ENCODE data around the gene INTS6. TPM values are rescaled to one million over a fixed set of nuclear protein-coding genes. Genes with fewer than 3 reads are reported as not detected.

The INTS6 gene, protein sequence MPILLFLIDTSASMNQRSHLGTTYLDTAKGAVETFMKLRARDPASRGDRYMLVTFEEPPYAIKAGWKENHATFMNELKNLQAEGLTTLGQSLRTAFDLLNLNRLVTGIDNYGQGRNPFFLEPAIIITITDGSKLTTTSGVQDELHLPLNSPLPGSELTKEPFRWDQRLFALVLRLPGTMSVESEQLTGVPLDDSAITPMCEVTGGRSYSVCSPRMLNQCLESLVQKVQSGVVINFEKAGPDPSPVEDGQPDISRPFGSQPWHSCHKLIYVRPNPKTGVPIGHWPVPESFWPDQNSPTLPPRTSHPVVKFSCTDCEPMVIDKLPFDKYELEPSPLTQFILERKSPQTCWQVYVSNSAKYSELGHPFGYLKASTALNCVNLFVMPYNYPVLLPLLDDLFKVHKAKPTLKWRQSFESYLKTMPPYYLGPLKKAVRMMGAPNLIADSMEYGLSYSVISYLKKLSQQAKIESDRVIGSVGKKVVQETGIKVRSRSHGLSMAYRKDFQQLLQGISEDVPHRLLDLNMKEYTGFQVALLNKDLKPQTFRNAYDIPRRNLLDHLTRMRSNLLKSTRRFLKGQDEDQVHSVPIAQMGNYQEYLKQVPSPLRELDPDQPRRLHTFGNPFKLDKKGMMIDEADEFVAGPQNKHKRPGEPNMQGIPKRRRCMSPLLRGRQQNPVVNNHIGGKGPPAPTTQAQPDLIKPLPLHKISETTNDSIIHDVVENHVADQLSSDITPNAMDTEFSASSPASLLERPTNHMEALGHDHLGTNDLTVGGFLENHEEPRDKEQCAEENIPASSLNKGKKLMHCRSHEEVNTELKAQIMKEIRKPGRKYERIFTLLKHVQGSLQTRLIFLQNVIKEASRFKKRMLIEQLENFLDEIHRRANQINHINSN
- polyA plus RNA-seq (ENCODE audit: insufficient read length in 4 of 4): 10 to 100 TPM; 33.7 to 38.2 (median 36.5) TPM

DNA sequence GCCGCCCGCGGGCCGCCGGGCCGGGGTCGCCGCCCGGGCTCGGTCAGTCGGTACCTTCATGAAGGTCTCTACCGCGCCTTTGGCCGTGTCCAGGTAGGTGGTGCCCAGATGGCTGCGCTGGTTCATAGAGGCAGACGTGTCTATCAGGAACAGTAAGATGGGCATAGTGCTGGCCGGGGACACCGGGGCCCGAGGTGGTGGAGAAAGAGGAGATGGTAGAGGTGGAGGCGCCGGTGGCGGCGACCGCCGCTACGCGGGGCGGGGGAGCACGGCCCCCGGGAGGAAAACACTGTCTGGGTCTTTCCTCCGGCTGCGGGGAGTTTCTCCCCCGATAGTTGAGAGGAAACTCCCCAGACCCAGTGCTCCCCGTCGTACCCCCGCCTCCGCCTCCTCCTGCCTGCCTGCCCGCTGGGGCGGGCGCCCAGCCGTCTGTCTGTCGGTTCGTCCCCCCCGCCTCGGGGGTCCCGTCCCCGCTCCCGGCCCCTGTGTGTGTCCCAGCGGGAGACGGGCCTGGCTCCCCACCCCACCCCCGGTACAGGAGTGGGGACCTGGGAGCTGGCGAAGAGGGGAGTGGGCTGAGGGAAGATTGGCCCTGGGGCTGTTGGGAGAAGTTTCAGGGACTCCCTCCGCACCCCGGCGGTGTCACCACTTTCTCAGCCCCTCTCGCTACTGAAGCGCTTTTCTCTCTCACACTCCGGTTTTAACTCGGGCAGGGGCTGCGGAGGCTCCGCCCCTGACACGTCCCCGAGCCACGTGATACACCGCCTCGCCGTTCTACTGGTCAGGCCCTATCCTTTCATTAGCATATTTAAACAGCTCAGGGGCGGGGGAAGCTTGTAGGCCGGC, at the start of gene INTS6:
INTS6 (minus strand) TSS at position 676 of the 846 bp plus-strand sequence; CDS start at position 165, 511 bp downstream.
- DNase-seq (ENCODE audit: low read depth in 4 of 4, low spot score in 2 of 4): peak; percentile 89 to 98 (median 96)

DNA sequence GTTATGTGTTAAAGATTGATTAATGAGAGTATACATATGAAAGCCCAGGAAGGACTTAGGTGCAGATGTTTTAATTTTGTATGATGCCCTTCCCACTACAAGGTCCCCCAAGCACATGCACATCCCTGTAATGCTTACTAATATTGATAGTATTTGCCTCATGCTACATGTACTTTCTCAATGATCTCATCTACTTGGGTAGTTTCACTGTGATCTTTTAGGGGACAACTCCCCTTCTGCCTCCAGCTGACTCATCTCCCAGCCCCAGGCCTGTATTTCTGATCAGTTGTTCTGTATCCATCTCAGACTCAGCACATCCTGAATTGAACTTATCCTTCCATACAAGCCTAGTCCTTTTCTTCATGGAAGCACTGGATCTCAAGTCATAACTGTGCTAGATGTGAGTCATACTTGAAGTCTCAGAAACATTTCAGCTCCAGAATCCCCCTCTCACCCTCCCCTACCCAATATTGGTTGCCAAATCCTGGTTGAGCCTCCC, 49.4 kb upstream of the INTS6 start:
- no peak for DNase-seq (ENCODE audit: low read depth in 4 of 4, low spot score in 2 of 4)

DNA sequence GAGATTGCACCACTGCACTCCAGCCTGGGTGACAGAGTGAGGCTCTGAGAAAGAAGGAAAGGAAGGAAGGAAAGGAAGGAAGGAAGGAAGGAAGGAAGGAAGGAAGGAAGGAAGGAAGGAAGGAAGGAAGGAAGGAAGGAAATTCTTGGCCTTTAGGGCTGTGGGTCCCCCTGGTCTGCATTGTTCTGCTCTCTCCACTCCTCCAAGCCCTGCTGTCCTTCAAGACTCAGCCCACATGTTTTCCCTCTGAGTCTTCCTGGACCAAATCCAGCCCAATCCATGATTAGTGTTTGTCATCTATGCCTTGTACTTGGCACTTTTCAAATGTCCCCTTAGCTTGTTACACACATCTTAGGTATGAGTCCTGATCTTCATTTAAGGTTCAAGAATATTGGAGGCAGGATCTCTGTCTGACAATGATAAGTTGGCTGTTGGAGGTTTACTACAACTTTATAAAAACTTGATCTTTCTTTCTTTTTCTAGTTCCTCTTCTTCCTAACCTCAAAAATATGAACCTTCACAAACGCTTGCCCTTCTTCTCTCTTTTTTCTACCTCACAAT, 48.8 kb upstream of the INTS6 start:
- DNase-seq (ENCODE audit: low read depth in 4 of 4, low spot score in 2 of 4): no peak

DNA sequence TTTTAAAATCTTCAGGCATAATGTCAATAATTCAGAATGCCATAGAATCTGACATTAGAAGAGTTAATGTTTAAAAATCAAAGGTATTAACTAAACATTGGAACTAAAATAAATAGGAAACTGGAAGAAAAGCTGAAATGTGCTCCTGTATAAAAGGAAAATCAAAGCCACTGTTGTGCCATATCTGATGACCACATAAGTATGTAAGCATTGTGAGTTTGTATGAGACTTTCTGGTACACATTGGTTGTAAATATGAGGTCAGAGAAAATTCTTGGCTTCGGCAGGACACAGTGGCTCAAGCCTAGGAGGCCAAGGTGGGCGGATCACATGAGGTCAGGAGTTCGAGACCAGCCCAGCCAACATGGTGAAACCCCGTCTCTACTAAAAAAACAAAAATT, 48.3 kb upstream of the INTS6 start:
- DNase-seq (ENCODE audit: low read depth in 4 of 4, low spot score in 2 of 4): no peak

DNA sequence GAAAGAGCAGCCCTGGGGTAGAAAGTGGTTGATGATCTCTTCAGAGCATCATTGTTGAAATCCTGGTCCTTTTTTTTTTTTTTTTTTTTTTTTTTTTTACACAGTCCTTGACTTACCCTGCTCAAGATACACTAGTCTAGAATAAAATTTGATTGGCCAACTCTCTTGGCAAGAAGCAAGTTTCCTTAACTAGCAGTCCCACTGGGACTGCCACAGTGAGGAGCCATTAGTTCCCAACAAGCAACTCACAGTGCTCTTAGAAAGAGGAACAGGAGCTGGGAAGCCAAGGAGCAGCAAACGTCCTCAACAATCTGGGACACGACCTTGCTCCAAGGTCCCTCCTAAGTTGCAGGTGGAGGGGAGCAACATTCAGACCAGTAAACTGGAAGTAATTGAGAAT, 47.9 kb upstream of the INTS6 start:
- DNase-seq (ENCODE audit: low read depth in 4 of 4, low spot score in 2 of 4): no peak

DNA sequence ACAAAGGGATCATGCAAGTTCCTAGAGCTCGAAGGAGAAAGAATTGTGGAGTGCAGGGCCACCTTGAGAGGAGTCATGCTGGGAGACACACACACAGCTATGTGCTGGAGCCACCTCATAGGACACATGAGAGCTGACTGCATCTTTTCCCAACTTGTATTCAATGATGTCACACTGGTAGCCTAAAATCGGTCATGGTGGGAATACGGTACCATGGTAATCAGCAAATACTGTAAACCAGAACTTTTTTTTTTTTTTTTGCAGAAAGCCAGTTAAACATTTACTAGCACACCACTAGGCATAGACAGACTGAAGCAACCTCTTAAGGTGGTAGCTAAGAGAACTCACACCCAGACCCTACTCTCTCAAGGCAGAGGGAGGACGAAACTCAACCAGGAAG, 47.0 kb upstream of the INTS6 start:
- no peak for DNase-seq (ENCODE audit: low read depth in 4 of 4, low spot score in 2 of 4)

DNA sequence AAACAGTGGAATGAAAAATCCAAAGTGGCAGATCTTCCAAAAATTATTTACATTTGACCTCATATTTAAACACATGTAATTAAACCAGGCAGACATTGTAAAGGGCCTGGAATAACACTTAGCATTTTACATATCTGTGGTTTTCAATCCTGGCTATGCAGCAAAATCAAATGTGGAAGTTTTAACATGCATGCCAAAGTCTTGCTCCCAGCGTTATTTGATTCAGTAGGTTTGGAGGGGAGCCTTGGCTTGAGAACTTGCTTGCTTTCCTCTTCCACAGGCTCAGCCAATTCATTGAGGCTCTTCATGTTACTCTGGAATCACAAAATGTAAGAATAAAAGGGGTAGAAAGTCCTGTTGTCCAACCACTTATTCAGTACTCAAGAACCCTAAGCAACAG, 42.5 kb upstream of the INTS6 start:
- no peak for DNase-seq (ENCODE audit: low read depth in 4 of 4, low spot score in 2 of 4)

DNA sequence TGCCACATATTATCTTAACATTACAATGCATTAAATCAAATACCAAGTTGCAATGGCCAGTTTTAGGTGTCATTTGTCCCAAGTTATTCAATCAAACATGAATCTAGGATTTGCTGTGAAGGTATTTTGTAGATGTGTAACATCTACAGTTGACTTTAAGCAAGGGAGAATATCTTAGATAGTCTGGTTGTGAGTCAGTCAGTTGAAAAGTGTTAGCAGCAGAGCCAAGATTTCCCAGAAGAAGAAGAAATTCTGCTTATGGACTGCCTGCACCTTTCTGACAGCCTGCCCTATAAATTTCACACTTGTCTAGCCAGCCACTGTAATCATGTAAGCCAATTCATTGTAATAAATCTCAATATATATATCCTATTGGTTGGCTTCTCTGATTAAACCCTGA, 41.3 kb upstream of the INTS6 start:
- DNase-seq (ENCODE audit: low read depth in 4 of 4, low spot score in 2 of 4): no peak

DNA sequence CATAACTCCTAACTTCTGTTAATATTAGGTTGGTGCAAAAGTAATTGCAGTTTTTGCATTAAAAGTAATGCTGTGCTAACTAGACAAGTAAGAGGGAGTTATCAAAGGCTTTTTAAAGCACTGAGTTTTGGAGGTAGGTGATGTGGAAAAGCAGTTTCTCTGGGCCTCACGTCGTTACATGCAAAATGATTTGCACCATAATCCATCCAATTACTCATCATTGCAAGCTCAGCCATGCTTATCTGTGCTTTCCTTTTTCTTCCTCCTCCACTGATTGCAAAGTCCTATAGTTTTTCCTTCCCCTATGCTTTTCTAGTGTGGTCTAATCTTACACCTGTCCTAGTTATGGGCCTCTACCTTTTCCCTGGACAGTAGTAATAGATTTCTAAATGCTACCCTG, 35.4 kb upstream of the INTS6 start:
- no peak for DNase-seq (ENCODE audit: low read depth in 4 of 4, low spot score in 2 of 4)

DNA sequence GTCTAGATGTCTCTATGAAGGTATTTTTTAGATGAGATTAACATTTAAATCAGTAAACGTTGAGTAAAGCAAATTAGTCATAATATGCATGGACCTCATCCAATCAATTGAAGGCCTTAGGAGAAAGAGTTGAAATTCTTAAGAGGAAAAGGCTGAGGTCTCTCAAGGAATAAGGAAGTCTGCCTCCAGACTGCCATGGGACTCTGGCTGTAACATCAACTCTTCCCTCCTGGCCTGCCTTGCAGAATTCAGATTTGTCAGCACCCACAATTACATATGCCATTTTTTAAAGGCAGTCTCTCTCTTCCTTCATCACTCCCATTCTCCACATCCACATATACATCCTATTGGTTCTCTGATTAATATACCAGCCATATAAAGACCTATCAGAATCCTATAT, 28.8 kb upstream of the INTS6 start:
- no peak for DNase-seq (ENCODE audit: low read depth in 4 of 4, low spot score in 2 of 4)

DNA sequence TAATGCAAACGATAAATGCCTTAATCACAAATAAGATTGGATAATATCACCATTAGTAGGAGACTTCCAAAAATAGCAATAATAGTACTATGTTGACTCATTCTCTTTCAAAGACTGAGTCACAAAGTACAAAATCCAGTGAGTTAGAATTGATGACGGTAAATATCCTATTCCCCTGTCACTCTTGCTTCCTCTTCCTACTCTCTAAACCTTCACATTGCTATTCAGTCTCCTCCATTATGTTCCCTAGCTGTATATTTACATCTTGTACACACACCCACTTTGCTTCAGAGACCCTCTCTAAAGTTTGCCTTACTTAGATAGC, 26.3 kb upstream of the INTS6 start:
- DNase-seq (ENCODE audit: low read depth in 4 of 4, low spot score in 2 of 4): no peak

DNA sequence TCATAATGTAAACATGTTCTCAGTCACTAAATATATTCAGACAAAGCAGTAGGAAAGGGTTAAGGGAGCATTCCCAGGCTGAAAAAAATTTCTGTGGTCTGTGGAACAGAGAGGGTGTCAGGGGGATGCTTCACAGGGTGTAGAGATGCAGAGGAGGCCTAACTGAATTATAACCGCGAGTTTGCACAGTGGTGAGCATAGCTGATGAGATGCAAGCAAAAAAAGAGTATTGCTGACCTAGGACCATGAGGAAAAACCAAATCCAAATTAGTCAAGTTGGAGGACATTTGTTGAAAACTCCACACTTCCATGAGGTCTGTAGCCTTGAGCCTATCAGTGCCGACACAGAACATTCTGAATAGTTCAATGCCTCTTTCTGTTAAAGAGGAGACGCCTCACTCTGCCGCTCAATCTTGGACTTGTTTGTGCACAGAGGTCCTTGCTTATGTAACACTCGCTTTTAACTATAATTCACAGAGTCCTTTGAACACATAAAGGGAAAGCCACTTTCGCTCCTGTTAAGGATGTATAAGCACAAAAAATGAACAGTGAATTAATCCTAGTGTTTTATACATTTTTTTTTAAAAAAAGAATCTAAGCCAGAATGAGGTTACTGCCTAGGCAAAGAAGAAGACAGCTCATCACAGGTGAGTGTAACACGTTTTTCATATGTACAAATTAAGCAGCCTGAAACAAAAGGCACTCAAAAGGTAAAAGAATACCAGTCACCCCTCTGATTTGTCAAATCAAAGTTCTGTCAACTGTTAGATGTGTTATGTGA, 25.8 kb upstream of the INTS6 start:
- no peak for DNase-seq (ENCODE audit: low read depth in 4 of 4, low spot score in 2 of 4)

DNA sequence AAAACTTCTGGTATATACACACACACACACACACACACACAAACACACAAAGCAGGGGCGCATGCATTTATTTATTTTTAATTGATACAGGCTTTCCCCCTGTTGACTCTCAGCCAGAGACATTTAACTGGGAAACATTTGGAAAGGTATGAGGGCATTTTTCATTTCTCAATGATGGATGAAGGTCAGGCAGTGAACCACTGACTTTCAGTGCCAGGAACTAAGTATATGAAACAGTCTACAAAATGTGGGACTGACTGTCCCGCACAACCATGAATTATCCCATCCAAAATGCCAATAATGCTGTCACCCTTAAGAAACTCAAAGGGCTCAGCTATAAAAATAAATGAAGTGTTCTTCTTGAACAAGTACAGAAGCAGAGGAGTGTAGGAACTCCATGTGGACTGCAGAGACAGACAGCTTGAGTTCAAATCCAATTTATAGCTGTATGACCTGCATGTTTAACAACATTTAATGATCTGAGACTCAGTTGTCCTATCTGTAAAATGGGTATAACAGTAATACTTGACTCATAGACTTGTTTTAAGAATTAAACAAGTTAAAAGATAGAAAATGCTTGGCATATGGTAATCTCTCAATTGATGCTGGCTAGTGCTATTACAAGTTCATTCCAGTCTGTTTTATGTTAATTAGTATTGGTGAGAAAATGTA, 25.0 kb upstream of the INTS6 start:
- no peak for DNase-seq (ENCODE audit: low read depth in 4 of 4, low spot score in 2 of 4)

DNA sequence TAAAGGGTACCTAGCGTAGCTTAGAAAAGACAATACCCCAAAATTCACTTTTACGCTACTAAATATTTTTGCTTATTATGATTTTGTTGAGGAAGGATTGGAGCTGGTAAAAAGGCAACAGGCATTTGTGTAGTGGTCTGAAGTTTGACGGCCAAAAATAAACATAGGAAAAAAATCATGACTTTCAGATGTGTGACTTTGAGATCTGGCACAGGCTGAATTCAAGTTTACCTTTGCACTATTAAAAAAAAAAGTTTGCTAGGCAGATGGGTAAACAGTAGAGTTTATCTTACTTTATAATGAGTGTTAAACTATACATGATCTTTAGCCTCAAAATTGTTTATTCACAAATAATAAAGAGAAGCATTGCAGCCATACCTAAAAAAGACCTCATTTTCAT, 24.3 kb upstream of the INTS6 start:
- DNase-seq (ENCODE audit: low read depth in 4 of 4, low spot score in 2 of 4): no peak

DNA sequence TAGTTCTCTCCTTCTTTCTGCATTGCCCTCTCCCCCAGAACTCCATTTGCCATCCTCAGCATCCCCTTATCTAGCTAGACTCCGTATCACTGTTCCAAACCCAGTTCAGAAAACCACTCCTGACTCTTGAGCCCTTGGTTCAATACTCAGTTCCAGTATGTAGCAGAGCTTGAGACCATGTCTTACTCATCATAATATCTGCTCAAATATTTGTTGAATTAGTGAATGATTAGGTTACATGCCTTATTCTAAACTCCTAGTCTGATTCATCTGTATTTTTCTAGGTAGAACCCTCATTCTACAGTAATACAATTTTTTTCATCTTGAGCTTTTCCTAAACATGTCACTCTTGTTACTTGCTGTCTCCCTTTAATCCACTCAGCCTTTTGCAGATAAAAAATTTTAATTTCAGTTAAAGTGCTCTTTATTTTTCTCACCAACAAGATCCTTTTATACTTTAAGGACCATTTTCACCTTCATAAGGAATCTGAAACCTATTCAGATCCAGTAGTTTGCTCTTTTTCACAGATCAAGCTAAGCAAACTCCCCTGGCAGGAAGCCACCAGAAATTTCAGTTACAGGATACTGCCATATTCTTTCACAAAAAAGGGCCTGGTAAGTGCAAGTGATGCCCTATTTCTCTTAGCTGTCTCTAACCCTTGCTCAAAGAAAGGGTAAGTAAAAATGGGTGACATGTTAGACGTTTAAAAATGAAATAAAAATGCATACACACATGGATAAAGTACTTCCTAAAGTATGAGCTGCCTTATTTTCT, 23.1 kb upstream of the INTS6 start:
- DNase-seq (ENCODE audit: low read depth in 4 of 4, low spot score in 2 of 4): no peak

DNA sequence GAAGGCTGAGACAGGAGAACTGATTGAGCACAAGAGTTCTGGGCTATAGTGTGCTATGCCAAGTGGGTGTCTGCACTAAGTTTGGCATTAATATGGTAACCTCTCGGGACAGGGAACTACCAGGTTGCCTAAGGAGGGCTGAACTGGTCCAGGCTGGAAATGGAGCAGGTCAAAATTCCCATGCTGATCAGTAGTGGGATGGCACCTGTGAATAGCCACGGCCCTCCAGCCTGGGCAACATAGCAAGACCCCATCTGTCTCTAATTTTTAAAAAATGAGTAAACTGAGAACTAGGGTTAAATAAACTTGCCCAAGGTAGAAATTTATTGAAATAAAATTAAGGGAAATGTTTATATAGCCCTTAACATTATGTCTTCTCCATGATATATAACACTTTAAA, 17.0 kb upstream of the INTS6 start:
- DNase-seq (ENCODE audit: low read depth in 4 of 4, low spot score in 2 of 4): no peak

DNA sequence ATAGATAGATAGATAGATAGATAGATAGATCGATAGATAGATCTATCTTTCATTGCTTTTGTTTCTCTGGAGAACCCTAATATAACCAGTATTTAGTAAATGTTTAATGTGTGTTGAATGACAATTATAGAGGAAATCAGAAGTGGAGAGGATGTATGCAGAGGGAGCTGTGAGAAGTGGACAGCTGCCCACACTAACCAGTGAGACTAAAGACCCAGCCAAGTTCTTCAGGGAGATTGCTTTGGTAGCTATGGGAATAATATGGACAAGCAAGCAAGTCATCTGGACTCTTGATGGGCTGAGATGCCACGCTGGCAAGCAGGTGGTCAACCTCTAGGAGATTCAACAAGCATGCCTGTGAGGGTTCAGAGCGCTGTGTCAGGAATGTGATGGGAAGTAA, 14.9 kb upstream of the INTS6 start:
- no peak for DNase-seq (ENCODE audit: low read depth in 4 of 4, low spot score in 2 of 4)

DNA sequence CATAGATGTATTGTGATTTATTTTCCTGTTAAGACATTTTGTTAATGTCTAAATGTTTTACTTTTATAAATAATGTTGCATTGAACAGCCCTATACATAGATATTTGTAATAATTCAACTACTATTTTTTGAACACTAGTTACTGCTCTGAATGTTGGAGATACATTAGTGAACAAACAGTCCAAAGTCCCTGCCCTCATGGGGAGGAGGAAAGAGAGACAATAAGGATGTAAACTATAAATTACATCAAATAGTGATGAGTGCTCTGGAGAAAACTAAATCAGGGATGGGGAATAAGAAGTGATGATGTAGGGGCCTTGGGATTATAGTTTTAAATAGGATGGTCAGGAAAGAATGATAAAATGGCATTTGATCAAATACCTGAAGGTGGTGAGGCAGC, 12.3 kb upstream of the INTS6 start:
- no peak for DNase-seq (ENCODE audit: low read depth in 4 of 4, low spot score in 2 of 4)

Data from left renal cortex interstitium (tissue), 4 donors.